ENCODE results near the gene MELK.
"Not testable (repeated sequence)": the region's sequence is repeated elsewhere in the genome, so short reads cannot be mapped to it uniquely, and the experiment has no call there.

DNA sequence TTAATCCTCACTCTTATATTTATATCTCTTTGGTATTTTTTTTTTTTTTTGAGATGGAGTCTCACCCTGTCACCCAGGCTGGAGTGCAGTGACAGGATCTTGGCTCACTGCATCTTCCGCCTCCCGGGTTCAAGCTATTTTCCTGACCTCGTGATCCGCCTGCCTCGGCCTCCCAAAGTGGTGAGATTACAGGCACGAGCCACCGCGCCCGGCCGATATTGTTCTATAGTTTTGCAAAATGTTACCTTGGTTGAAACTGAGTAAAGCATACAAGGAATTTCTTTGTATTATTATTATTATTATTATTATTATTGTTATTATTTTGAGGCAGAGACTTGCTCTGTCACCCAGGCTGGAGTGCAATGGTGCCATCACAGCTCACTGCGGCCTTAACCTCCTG lies 9.9 kb upstream of the MELK start:
- TF ChIP-seq EP300 (conservative IDR thresholded peaks at IDR 0.05; ENCODE audit: poor library complexity, severe bottlenecking); POLR2AphosphoS5 (IDR thresholded peaks at IDR 0.05); SMC3 (conservative IDR thresholded peaks at IDR 0.05; ENCODE audit: poor library complexity); CTCF (IDR thresholded peaks at IDR 0.05; ENCODE audit: poor library complexity, severe bottlenecking); MXI1 (conservative IDR thresholded peaks at IDR 0.05; ENCODE audit: poor library complexity, severe bottlenecking); TAF1 (IDR thresholded peaks at IDR 0.05; ENCODE audit: low read depth): not testable (repeated sequence)

Measured in neural cell (in vitro differentiated cells).